Thyroid gland (tissue), 4 donors: ENCODE data around the gene MITF.

Experiments
- POLR2A ChIP-seq, 2 donors: fragments of 450-650 bp; IDR thresholded peaks; one replicate each; pipeline ENCODE4 v1.6.1; 2017; ENCODE audit warnings: antibody characterized with exemption in 2 of 2, mild to moderate bottlenecking in 2 of 2, moderate library complexity in 1 of 2
- TF ChIP-seq, protein P1 (sequence below), 6 experiments: fragments of 200-600 bp in 3 of 6; fragments of 450-650 bp in 3 of 6; sonication (generic) in 3 of 6; IDR thresholded peaks; one replicate each; pipeline ENCODE4 v1.5.1; 2016 to 2019; ENCODE audit warnings: antibody characterized with exemption in 6 of 6, mild to moderate bottlenecking in 2 of 6, inconsistent platforms in 1 of 6, moderate library complexity in 1 of 6

DNA sequence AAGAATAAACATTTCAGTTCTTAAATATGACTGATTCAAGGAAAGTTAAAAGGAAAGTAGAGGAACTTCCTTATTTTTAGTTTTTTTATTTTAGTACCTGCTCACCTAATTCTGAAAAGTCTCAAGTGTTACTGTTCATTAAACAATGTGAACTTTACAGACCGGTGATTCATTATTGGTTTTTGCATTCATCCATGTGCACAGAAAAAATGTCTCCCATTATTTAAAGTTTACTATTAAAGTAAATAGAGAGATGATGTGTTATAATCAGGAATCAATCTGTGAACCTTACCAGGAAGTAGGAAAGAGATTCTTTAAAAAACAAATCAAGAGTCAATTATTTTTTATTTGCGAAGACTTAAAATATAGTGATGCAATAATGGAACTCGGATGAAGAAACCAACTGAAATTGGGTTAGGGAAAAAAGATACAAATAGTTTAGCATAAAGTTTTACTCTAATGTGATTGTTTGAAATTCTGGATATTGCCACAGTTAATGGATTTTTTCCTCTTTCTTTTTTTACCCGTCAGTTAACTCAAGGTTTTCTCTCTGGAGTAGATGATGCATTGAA is 140.9 kb downstream of the MITF start:
- TF ChIP-seq, protein P1, sequence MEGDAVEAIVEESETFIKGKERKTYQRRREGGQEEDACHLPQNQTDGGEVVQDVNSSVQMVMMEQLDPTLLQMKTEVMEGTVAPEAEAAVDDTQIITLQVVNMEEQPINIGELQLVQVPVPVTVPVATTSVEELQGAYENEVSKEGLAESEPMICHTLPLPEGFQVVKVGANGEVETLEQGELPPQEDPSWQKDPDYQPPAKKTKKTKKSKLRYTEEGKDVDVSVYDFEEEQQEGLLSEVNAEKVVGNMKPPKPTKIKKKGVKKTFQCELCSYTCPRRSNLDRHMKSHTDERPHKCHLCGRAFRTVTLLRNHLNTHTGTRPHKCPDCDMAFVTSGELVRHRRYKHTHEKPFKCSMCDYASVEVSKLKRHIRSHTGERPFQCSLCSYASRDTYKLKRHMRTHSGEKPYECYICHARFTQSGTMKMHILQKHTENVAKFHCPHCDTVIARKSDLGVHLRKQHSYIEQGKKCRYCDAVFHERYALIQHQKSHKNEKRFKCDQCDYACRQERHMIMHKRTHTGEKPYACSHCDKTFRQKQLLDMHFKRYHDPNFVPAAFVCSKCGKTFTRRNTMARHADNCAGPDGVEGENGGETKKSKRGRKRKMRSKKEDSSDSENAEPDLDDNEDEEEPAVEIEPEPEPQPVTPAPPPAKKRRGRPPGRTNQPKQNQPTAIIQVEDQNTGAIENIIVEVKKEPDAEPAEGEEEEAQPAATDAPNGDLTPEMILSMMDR (IDR thresholded peaks at IDR 0.05) = no peak
- TF ChIP-seq POLR2A (IDR thresholded peaks at IDR 0.05) = no peak
